Chondrocyte (in vitro differentiated cells): ENCODE measurements around the gene GNG2. TPM values are rescaled to one million over a fixed set of nuclear protein-coding genes. Genes with fewer than 3 reads are reported as not detected.

Experiments used
- DNase-seq: peaks from one replicate; pipeline ENCODE4 v3.0.0; 2021; ENCODE audit warnings: mixed read lengths, low spot score
- H3K27ac Mint-ChIP-seq: one replicate; pipeline ENCODE4 v1.8.0; 2021; ENCODE audit warnings: mild to moderate bottlenecking, moderate library complexity, mixed read lengths; ENCODE audit not compliant: unreplicated experiment
- H3K27me3 Mint-ChIP-seq: 2 replicates; pipeline ENCODE4 v1.8.0; 2021; ENCODE audit warnings: low read depth, mixed read lengths
- H3K36me3 Mint-ChIP-seq: 2 replicates; pipeline ENCODE4 v1.8.0; 2021; ENCODE audit warnings: low read depth, mixed read lengths
- H3K4me1 Mint-ChIP-seq: 2 replicates; pipeline ENCODE4 v1.8.0; 2021; ENCODE audit warnings: low read depth, mild to moderate bottlenecking, mixed read lengths
- H3K4me3 Mint-ChIP-seq: one replicate; pipeline ENCODE4 v1.8.0; 2021; ENCODE audit warnings: mild to moderate bottlenecking, moderate library complexity, mixed read lengths; ENCODE audit not compliant: unreplicated experiment
- H3K9me3 Mint-ChIP-seq: 2 replicates; pipeline ENCODE4 v1.8.0; 2021; ENCODE audit warnings: low read depth, mixed read lengths
- total RNA-seq: library from RNA; stranded (reverse); gene quantifications from 3 replicates; pipeline ENCODE4 v1.2.1, GENCODE V29; 2021
- TF ChIP-seq, protein P1 (sequence below): fragments of 200-600 bp; sonication (generic); IDR thresholded peaks from 2 replicates; pipeline ENCODE4 v1.5.0; 2021; ENCODE audit warnings: antibody characterized with exemption, mild to moderate bottlenecking, moderate library complexity

Gene GNG2
- total RNA-seq, 1 donor from 2014 or later: 2.4 TPM

DNA sequence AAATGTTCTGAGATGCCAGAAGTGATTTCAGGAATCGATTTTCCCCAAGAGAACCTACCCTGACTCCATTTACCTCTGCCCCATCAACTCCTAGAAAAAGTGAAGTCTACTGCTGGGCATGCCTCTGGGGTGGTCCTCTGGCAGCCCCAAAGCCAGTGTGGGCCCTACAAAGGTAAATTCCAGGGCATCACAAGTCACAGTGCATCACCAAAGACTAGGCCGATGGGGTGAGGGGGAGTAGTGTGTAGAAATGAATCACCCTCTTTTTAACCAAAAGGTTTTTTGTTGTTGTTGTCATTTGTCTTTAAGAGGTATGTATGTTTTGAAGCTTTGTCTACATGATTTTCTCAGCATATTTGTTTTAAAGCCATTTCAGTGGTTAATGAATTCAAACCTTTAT lies 82.6 kb downstream of the GNG2 start:
- Mint-ChIP-seq H3K36me3 (peaks cover 1% of the 10 kb centered on the region), H3K4me1 (no peaks in the 10 kb centered on the region)

DNA sequence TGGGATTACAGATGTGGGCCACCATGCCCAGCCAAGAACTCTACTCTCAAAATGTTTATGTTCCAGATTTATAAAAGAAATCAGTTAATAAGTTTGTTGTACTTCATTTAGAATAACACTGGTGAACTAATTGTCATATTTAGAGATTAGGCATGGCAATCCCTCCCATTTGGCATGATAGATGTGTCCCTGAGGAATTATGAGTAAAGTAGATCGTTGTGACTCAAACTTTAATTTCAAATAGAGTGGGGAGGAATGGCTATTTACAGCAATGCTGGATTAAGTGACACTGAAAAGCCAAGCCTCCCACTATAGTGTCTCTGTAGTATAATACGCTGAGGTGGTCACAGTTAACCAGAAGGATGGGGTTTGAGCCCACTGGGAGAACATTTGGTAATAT lies 89.6 kb downstream of the GNG2 start:
- Mint-ChIP-seq H3K27ac (no peak overlapping the region), H3K9me3 (peaks cover 27% of the 10 kb centered on the region), H3K4me3 (no peak overlapping the region), H3K36me3 (peaks cover 2% of the 10 kb centered on the region), H3K4me1 (no peaks in the 10 kb centered on the region), H3K27me3 (no peaks in the 10 kb centered on the region)
- no peak for DNase-seq
- TF ChIP-seq, protein P1, sequence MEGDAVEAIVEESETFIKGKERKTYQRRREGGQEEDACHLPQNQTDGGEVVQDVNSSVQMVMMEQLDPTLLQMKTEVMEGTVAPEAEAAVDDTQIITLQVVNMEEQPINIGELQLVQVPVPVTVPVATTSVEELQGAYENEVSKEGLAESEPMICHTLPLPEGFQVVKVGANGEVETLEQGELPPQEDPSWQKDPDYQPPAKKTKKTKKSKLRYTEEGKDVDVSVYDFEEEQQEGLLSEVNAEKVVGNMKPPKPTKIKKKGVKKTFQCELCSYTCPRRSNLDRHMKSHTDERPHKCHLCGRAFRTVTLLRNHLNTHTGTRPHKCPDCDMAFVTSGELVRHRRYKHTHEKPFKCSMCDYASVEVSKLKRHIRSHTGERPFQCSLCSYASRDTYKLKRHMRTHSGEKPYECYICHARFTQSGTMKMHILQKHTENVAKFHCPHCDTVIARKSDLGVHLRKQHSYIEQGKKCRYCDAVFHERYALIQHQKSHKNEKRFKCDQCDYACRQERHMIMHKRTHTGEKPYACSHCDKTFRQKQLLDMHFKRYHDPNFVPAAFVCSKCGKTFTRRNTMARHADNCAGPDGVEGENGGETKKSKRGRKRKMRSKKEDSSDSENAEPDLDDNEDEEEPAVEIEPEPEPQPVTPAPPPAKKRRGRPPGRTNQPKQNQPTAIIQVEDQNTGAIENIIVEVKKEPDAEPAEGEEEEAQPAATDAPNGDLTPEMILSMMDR: no peak

More for the DNA sequence above, 82.6 kb downstream of the GNG2 start:
- Mint-ChIP-seq H3K4me3 (no peak overlapping the region), H3K9me3 (peaks cover 21% of the 10 kb centered on the region), H3K27ac (no peak overlapping the region), H3K27me3 (no peaks in the 10 kb centered on the region)
- DNase-seq: no peak
- TF ChIP-seq, protein P1: no peak

DNA sequence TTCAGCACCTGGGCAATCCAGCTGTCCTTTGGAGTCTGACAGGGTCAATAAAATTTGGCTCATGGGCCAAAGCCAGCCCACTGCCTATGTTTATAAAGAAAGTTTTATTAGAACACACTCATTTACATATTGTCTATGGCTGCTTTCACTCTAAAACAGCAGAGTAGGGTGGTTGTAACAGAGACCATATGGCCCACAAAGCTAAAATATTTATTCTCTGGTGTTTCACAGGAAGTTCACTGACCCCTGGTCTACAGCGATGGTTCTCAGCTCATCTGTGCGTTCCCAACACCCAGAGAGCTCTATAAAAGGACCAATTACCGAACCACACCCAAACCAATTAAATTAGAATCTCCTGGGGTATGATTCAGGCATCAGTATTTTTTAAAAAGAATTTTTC lies 91.2 kb downstream of the GNG2 start:
- Mint-ChIP-seq H3K9me3 (peaks cover 15% of the 10 kb centered on the region), H3K27me3 (no peaks in the 10 kb centered on the region), H3K4me3 (no peak overlapping the region), H3K36me3 (peaks cover 2% of the 10 kb centered on the region), H3K4me1 (no peaks in the 10 kb centered on the region), H3K27ac (no peak overlapping the region)
- DNase-seq: no peak
- TF ChIP-seq, protein P1: no peak

DNA sequence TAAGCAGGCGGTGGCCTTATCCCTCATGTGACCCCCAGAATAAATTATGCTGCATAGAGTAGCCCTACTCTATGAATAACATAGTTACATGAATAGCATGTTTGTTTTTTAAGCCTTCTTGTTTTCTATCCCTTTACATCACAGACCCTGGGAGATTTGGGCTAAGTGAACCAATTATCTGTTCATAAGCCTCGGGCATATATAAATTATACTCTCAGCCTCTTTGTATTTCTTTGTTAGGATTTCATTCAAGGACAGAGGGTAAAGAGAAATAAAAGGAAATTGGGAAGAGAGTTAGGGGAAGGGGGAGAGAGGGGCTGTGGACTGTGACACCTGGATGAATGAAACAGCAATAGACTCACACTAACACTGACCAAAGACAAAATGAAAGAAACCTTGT lies 93.6 kb downstream of the GNG2 start:
- DNase-seq: no peak
- H3K27ac Mint-ChIP-seq: no peak overlapping the region
- H3K9me3 Mint-ChIP-seq: peaks cover 18% of the 10 kb centered on the region
- no peaks in the 10 kb centered on the region for H3K4me1 Mint-ChIP-seq
- TF ChIP-seq, protein P1: no peak
- peaks cover 7% of the 10 kb centered on the region for H3K36me3 Mint-ChIP-seq
- H3K4me3 Mint-ChIP-seq: no peak overlapping the region
- no peaks in the 10 kb centered on the region for H3K27me3 Mint-ChIP-seq

DNA sequence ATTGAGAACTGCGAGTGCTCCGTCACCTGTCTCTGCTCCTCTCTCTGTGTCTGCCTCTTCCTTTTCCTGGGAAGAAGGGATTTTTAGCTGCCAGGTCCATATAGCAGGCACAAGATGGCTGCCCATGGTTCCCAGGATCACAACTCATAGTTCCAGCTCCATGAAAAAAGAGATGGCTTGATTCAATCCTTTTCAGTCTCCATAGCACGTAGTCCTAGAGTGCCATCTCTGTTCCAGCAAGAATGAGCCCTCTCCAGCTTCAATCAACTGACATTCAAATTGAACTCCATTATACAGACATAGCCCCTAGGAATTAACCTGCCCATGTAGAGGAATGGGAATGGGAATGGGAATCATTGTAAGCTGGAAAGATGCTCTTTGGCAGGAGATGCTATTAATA lies 94.2 kb downstream of the GNG2 start:
- H3K4me1 Mint-ChIP-seq: no peaks in the 10 kb centered on the region
- no peaks in the 10 kb centered on the region for H3K27me3 Mint-ChIP-seq
- no peak for DNase-seq
- no peak overlapping the region for H3K4me3 Mint-ChIP-seq
- no peak overlapping the region for H3K27ac Mint-ChIP-seq
- H3K36me3 Mint-ChIP-seq: peaks cover 12% of the 10 kb centered on the region
- TF ChIP-seq, protein P1: no peak
- peaks cover 24% of the 10 kb centered on the region for H3K9me3 Mint-ChIP-seq
